Effector memory CD8-positive, alpha-beta T cell (primary cell): Measurements from ENCODE around the gene AP2A2.

Experiments used
- ATAC-seq: fragments of 150-1000 bp; cut with Tn5 transposase; replicated peaks from 2 replicates; pipeline ENCODE4 v1.10.0; 2021; ENCODE audit warnings: mild to moderate bottlenecking, moderate library complexity
- DNase-seq, 3 experiments: peaks; one replicate each; pipeline ENCODE4 v3.0.0; 2021
- H3K27ac Mint-ChIP-seq, 2 donors: one replicate each; pipeline ENCODE4 v1.8.0; 2022; ENCODE audit warnings: mild to moderate bottlenecking in 2 of 2, mixed read lengths in 2 of 2, moderate library complexity in 2 of 2
- H3K27me3 Mint-ChIP-seq, 2 donors: one replicate each; pipeline ENCODE4 v1.8.0; 2022; ENCODE audit warnings: mixed read lengths in 2 of 2
- H3K36me3 Mint-ChIP-seq: one replicate; pipeline ENCODE4 v1.8.0; 2022; ENCODE audit warnings: mild to moderate bottlenecking, moderate library complexity, mixed read lengths; ENCODE audit not compliant: insufficient read depth
- H3K4me1 Mint-ChIP-seq, 2 donors: one replicate each; pipeline ENCODE4 v1.8.0; 2022; ENCODE audit warnings: low read depth in 2 of 2, mixed read lengths in 2 of 2
- H3K4me3 Mint-ChIP-seq, 2 donors: one replicate each; pipeline ENCODE4 v1.8.0; 2022; ENCODE audit warnings: mild to moderate bottlenecking in 2 of 2, mixed read lengths in 2 of 2, moderate library complexity in 2 of 2
- H3K9me3 Mint-ChIP-seq, 2 donors: one replicate each; pipeline ENCODE4 v1.8.0; 2022; ENCODE audit warnings: mixed read lengths in 2 of 2

AP2A2 gene

GRCh38 chr11:907668-908067, 18.0 kb upstream of the AP2A2 start:
- H3K4me3 Mint-ChIP-seq = no peak overlapping the region
- DNase-seq (no peak), ATAC-seq (no peak)
- H3K9me3 Mint-ChIP-seq = no peaks in the 10 kb centered on the region
- H3K4me1 Mint-ChIP-seq = peaks cover 17% of the 10 kb centered on the region in 2 donors
- peaks cover 5% of the 10 kb centered on the region for H3K36me3 Mint-ChIP-seq
- H3K27ac Mint-ChIP-seq = no peak overlapping the region
- no peaks in the 10 kb centered on the region for H3K27me3 Mint-ChIP-seq

GRCh38 chr11:908273-908672, 17.4 kb upstream of the AP2A2 start:
- Mint-ChIP-seq H3K27me3 (no peaks in the 10 kb centered on the region), H3K4me3 (no peak overlapping the region), H3K27ac (no peak overlapping the region), H3K9me3 (no peaks in the 10 kb centered on the region), H3K4me1 (peaks cover 17% of the 10 kb centered on the region in 2 donors), H3K36me3 (peaks cover 5% of the 10 kb centered on the region)
- DNase-seq (no peak), ATAC-seq (no peak)

- Mint-ChIP-seq H3K4me3 (peak overlapping the region; percentile 90), H3K27me3 (no peaks in the 10 kb centered on the region), H3K27ac (no peak overlapping the region), H3K4me1 (peaks cover 14 to 17% of the 10 kb centered on the region in 2 donors), H3K9me3 (no peaks in the 10 kb centered on the region), H3K36me3 (peaks cover 2% of the 10 kb centered on the region)
- no peak for ATAC-seq
- no peak for DNase-seq
Measured at GRCh38 chr11:909406-909805, 16.3 kb upstream of the AP2A2 start.

GRCh38 chr11:910044-910588, 15.6 kb upstream of the AP2A2 start:
- no peak for DNase-seq
- H3K36me3 Mint-ChIP-seq = no peaks in the 10 kb centered on the region
- peak overlapping the region; percentile 90 for H3K4me3 Mint-ChIP-seq
- H3K27ac Mint-ChIP-seq = peak overlapping the region in 1 of 2 donors; percentile 75
- peaks cover 12 to 17% of the 10 kb centered on the region in 2 donors for H3K4me1 Mint-ChIP-seq
- no peaks in the 10 kb centered on the region for H3K9me3 Mint-ChIP-seq
- no peak for ATAC-seq
- H3K27me3 Mint-ChIP-seq = no peaks in the 10 kb centered on the region

GRCh38 chr11:910589-911030, 15.1 kb upstream of the AP2A2 start, which contains the start of gene CHID1:
TSS of gene CHID1 (minus strand) at chr11:910810. CDS start at chr11:904816, 5,994 bp downstream.
- Mint-ChIP-seq H3K9me3 (no peaks in the 10 kb centered on the region), H3K36me3 (no peaks in the 10 kb centered on the region), H3K4me3 (peak within 1 kb of the TSS; percentile 90 to 91), H3K4me1 (peaks cover 12 to 17% of the 10 kb centered on the region in 2 donors), H3K27ac (peak within 1 kb of the TSS; percentile 35 to 75), H3K27me3 (no peaks in the 10 kb centered on the region)
- ATAC-seq = peak; percentile 95
- DNase-seq = peak; percentile 70 to 75 (median 74)

GRCh38 chr11:911031-911889, 14.4 kb upstream of the AP2A2 start:
- Mint-ChIP-seq H3K27ac (peak overlapping the region; percentile 35 to 64), H3K4me1 (peaks cover 12 to 17% of the 10 kb centered on the region in 2 donors), H3K9me3 (no peaks in the 10 kb centered on the region), H3K27me3 (no peaks in the 10 kb centered on the region), H3K36me3 (no peaks in the 10 kb centered on the region), H3K4me3 (peak overlapping the region; percentile 87 to 91)
- ATAC-seq = peak; percentile 42
- peak; percentile 21 to 38 (median 33) for DNase-seq

- Mint-ChIP-seq H3K27me3 (no peaks in the 10 kb centered on the region), H3K9me3 (no peaks in the 10 kb centered on the region), H3K4me1 (peaks cover 12 to 17% of the 10 kb centered on the region in 2 donors), H3K36me3 (no peaks in the 10 kb centered on the region), H3K4me3 (peak overlapping the region; percentile 87 to 91), H3K27ac (peak overlapping the region; percentile 35 to 64)
- ATAC-seq = no peak
- DNase-seq = no peak
Measured at GRCh38 chr11:911890-912219, 13.8 kb upstream of the AP2A2 start.

- Mint-ChIP-seq H3K4me1 (peaks cover 12 to 17% of the 10 kb centered on the region in 2 donors), H3K9me3 (no peaks in the 10 kb centered on the region), H3K27ac (no peak overlapping the region), H3K36me3 (no peaks in the 10 kb centered on the region), H3K27me3 (no peaks in the 10 kb centered on the region), H3K4me3 (peak overlapping the region in 1 of 2 donors; percentile 87)
- DNase-seq = no peak
- no peak for ATAC-seq
Measured at GRCh38 chr11:912266-912665, 13.4 kb upstream of the AP2A2 start.

- H3K4me1 Mint-ChIP-seq = peaks cover 10 to 13% of the 10 kb centered on the region in 2 donors
- DNase-seq (no peak), ATAC-seq (no peak)
- no peak overlapping the region for H3K27ac Mint-ChIP-seq
- H3K4me3 Mint-ChIP-seq = peak overlapping the region in 1 of 2 donors; percentile 13
- H3K36me3 Mint-ChIP-seq = no peaks in the 10 kb centered on the region
- no peaks in the 10 kb centered on the region for H3K27me3 Mint-ChIP-seq
- H3K9me3 Mint-ChIP-seq = no peaks in the 10 kb centered on the region
Measured at GRCh38 chr11:913043-913442, 12.6 kb upstream of the AP2A2 start.

GRCh38 chr11:914204-914603, 11.5 kb upstream of the AP2A2 start:
- Mint-ChIP-seq H3K9me3 (no peaks in the 10 kb centered on the region), H3K27me3 (no peaks in the 10 kb centered on the region), H3K36me3 (no peaks in the 10 kb centered on the region), H3K27ac (no peak overlapping the region), H3K4me1 (peaks cover 7 to 10% of the 10 kb centered on the region in 2 donors), H3K4me3 (no peak overlapping the region)
- no peak for DNase-seq
- ATAC-seq = no peak

- ATAC-seq (no peak), DNase-seq (no peak)
- no peak overlapping the region for H3K27ac Mint-ChIP-seq
- H3K36me3 Mint-ChIP-seq = no peaks in the 10 kb centered on the region
- peaks cover 5 to 9% of the 10 kb centered on the region in 2 donors for H3K4me1 Mint-ChIP-seq
- H3K27me3 Mint-ChIP-seq = no peaks in the 10 kb centered on the region
- H3K4me3 Mint-ChIP-seq = no peak overlapping the region
- H3K9me3 Mint-ChIP-seq = no peaks in the 10 kb centered on the region
Measured at GRCh38 chr11:914747-915501, 10.7 kb upstream of the AP2A2 start.

GRCh38 chr11:917426-917825, 8.2 kb upstream of the AP2A2 start:
- Mint-ChIP-seq H3K4me3 (no peak overlapping the region), H3K9me3 (no peaks in the 10 kb centered on the region), H3K27ac (no peak overlapping the region), H3K36me3 (peaks cover 7% of the 10 kb centered on the region), H3K27me3 (no peaks in the 10 kb centered on the region), H3K4me1 (peaks cover 0 to 4% of the 10 kb centered on the region in 2 donors)
- ATAC-seq = no peak
- no peak for DNase-seq

GRCh38 chr11:921921-922678, 3.6 kb upstream of the AP2A2 start:
- no peaks in the 10 kb centered on the region for H3K9me3 Mint-ChIP-seq
- ATAC-seq = no peak
- no peak overlapping the region for H3K4me3 Mint-ChIP-seq
- H3K27me3 Mint-ChIP-seq = no peaks in the 10 kb centered on the region
- DNase-seq = no peak
- H3K4me1 Mint-ChIP-seq = peaks cover 6 to 13% of the 10 kb centered on the region in 2 donors
- peaks cover 25% of the 10 kb centered on the region for H3K36me3 Mint-ChIP-seq
- H3K27ac Mint-ChIP-seq = no peak overlapping the region
